Cardiac septum (tissue), 1 donor: ENCODE measurements around the gene PHPT1. TPM values are rescaled to one million over a fixed set of nuclear protein-coding genes. Genes with fewer than 3 reads are reported as not detected.
"Not testable (repeated sequence)": the region's sequence is repeated elsewhere in the genome, so short reads cannot be mapped to it uniquely, and the experiment has no call there.

Experiments used
- DNase-seq: peaks from one replicate; pipeline ENCODE4 v3.0.0-alpha.2; 2020; ENCODE audit warnings: low spot score
- intact Hi-C: fragments of 100-400 bp; cut with DNase I; formaldehyde crosslinking; loops from one replicate; pipeline ENCODE4 v1.14.0; 2022
- total RNA-seq: library from RNA; stranded (reverse); fragmentation: NEBNext Ultra II Directional; extraction: Animal tissue kit (Norgen Biotek cat#: 25700); gene quantifications from one replicate; pipeline ENCODE4 v1.2.1, GENCODE V29; 2021
- donor health status: DM: no; HTN: no; CAD: no.

Gene PHPT1
- total RNA-seq, 1 donor from 2014 or later = 296 TPM

- DNase-seq, intact Hi-C loops: not testable (repeated sequence)
Observed at GRCh38 chr9:136866898-136867421, 17.8 kb downstream of the PHPT1 start.

- no peak for DNase-seq
- intact Hi-C loops = no loop called here
Observed at GRCh38 chr9:136867480-136867879, 18.3 kb downstream of the PHPT1 start.

GRCh38 chr9:136867917-136868316 lies 18.7 kb downstream of the PHPT1 start:
- no peak for DNase-seq
- intact Hi-C loops = no loop called here

- intact Hi-C loops = no loop called here
- no peak for DNase-seq
Observed at GRCh38 chr9:136868644-136869043, 19.4 kb downstream of the PHPT1 start.

- DNase-seq, intact Hi-C loops: not testable (repeated sequence)
Observed at GRCh38 chr9:136869611-136870010, 20.4 kb downstream of the PHPT1 start.

DNA sequence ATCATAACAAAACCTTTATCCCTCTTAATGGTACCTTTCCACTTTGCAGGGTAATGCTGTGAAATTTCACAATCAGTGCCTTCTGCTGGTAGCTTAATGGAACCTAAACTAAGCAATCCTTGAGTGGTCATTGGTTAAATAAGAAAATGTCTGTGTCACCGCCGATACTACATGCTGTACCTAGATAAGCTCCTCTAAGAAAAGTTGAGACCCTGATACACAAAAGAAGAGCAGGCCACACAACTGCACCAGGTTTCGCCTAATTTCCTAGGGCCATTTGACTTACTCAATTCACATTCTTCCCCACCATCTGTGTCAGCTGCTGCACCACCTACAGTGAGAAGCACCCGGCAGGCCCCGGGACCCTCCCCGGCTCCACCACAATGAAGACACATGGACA lies 25.9 kb downstream of the PHPT1 start:
- no peak for DNase-seq
- intact Hi-C loops = no loop called here

DNA sequence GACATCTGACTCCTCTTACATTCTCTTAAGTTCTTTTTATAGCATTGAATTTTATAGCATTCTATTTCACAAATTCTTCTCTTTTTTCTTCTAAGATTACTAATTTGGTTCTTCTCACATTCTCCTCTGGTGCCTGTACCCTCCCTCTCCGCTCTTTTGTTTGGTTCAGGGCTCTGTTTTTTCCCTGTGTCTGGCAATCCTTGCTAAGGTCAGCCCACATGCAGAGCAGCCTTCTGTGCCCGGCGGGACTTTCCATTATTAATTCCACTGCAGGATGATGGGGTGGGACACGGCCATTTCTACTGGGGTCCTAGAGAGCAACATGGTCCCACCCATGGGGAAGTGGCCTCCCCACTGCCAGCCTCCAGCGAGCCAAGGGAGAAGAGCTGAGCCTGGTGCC lies 27.3 kb downstream of the PHPT1 start:
- DNase-seq = no peak
- intact Hi-C loops = no loop called here

- DNase-seq = no peak
- intact Hi-C loops = no loop called here
Observed at GRCh38 chr9:136880651-136881050, 31.4 kb downstream of the PHPT1 start.

GRCh38 chr9:136881691-136882108 lies 32.5 kb downstream of the PHPT1 start:
- intact Hi-C loops = no loop called here
- no peak for DNase-seq

DNA sequence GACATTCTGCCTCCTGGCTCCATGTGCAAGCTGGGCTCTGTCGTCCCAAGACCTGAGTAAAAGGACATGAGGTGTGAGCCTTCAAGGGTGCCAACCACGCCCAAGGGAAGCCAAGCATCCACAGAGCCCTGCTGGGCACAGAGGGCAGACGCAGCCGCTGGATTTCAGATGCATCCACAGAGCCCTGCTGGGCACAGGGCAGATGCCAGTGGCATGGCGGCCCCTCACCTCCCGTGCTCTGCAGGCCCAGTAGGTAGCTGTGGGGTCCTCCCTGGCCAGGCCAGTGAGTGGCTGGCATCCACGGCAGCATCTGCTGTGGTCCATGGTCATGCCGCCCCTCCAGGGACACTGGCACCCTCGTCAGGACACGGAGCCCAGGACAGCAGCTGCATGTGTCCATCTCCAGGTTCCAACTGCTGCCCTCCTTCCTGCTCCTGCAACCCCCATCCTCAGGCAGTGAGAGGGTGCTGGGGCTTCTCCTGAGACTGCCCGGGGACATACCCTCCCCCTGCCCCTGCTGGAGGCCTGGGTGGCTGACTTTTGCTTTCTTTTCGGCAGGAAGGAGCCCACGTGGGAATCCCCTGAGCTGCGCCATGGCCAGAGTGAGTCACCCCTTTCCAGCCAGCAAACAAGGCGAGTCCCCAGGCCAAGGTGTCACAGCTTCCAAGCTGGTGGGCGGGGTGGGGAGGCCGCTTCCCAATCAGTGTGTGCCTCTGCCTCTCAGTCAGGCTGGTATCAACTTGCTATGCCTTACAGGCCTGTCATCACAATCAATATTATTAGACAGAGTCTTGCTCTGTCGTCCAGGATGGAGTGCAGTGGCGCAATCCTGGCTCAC lies 33.1 kb downstream of the PHPT1 start:
- DNase-seq = no peak
- intact Hi-C loops = no loop called here

- intact Hi-C loops, DNase-seq: not testable (repeated sequence)
Observed at GRCh38 chr9:136882947-136883283, 33.7 kb downstream of the PHPT1 start.

- intact Hi-C loops, DNase-seq: not testable (repeated sequence)
Observed at GRCh38 chr9:136883670-136884069, 34.5 kb downstream of the PHPT1 start.

GRCh38 chr9:136885950-136886578 lies 36.9 kb downstream of the PHPT1 start, which contains the start of gene TRAF2:
TSS of gene TRAF2 (plus strand) at chr9:136886516. CDS start at chr9:136898741, 12,225 bp downstream.
- intact Hi-C loops = loop anchor here (2.0 to 5.0 kb wide), 2 partner anchors 39 to 56 kb away; partner anchors contain the start of gene FBXW5
- DNase-seq = peak; percentile 99

DNA sequence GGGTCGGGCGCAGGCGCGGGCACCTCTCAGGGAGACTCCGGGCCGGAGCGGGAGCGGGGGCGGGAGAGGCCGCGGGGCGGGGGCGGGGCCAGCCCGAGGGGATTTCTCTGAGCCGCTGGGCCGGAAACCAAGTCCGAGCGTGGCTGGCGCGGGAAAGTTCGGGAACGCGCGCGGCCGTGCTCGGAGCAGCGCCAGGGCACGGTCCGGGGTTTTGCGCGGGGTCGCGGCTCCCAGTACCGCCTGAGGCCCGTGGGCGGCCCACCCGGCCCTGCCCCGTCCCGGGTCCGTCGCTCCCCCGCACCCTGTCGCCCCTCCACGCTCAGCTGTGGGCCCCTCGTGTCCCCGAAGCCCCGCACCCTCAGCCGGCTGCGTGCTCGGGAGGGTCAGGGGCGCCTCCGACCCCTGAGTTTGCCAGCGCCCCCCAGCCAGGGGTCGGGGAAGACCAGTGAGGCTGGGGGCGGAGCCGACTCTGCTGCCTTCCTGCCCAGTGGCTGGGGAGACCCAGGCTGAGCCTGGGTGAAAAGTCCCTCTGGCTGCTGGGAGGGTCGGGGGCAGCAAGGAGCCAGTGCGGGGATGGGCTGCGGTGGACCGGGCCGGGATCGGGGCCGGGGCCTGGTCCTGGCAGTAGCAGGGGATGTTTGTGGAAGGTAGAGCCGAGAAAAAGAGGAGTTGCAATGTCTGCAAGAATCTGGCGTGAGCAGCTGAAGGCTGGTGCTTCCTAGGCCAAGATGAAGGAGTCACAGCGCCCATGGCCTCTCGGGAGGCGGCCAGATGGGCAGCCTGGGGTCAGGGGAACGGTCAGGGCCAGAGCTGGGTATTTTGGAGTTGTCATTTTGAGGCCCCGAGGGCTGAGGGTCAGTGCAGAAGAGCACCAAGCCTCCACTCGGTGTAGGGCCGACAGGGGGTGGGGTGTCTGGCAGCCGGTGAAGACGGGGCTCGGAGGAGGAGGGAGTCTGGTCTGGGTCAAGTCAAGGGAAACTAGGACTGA lies 37.7 kb downstream of the PHPT1 start:
- intact Hi-C loops = loop anchor here (2.0 to 5.0 kb wide), 2 partner anchors 40 to 55 kb away; partner anchors contain the start of gene FBXW5
- DNase-seq = no peak

DNA sequence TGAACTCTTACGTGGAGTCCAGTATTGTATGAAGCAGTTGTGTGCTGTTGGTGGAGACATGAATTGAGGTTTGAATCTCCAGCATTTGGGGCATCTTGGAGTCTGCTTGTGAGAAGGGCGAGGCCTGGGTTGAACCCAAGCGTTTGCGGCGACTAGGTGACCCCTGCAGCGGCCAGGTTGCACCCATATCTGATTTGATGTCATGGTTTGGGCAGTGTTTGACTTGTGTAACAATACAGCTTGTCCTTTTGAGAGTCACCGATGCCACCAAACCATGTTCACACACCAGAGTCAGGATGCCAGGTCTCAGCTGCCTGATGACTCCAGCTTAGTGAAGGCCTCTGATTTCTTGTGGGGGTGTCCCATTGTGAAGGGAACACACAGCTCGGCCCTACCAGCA lies 39.2 kb downstream of the PHPT1 start:
- DNase-seq = no peak
- intact Hi-C loops = loop anchor here (5.0 kb wide), 1 partner anchor 54 kb away; the partner anchor contains the start of gene FBXW5

GRCh38 chr9:136889858-136890257 lies 40.6 kb downstream of the PHPT1 start:
- no peak for DNase-seq
- intact Hi-C loops = loop anchor here (5.0 kb wide), 1 partner anchor 52 kb away; the partner anchor contains the start of gene FBXW5

DNA sequence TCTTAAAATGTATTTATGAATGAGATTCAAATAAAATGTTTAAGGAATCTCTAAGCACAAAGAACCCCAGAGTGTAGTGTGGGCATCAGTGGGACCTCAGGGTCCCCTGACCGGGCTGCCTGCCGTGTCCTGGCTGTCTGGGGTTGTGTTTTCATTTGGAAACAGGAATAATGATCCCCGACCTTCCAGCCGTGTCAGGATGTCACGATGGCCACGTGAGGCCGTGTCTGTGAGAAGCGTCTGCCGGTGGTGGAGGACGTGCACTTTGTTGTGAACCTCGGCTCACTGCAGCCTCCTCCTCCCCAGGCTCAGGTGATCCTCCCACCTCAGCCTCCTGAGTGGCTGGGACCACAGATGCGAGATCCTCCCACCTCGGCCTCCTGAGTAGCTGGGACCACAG lies 41.5 kb downstream of the PHPT1 start:
- intact Hi-C loops = no loop called here
- DNase-seq = no peak

GRCh38 chr9:136896027-136896426 lies 46.8 kb downstream of the PHPT1 start:
- no peak for DNase-seq
- intact Hi-C loops = no loop called here

DNA sequence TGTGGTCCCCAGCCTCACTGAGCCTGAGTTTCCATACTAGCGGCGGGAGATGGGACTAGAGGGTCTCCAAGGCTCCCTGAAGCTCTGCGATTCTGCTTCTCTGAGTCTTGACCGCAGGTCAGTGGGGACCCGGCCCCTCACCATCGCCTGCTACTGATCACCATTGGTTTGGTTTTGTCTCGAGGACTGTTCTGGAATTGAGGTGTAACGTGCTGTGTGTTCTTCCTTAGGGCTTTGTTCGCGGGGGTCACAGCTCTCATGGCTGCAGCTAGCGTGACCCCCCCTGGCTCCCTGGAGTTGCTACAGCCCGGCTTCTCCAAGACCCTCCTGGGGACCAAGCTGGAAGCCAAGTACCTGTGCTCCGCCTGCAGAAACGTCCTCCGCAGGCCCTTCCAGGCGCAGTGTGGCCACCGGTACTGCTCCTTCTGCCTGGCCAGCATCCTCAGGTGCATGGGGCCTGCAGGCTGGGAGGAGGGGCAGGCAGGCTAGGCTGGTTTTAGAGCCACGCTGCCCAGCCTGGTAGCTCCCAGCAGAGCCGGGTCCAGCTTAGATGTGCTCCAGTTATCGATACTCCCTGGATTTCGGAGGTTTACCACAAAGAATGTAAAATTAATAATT lies 49.4 kb downstream of the PHPT1 start:
- no peak for DNase-seq
- intact Hi-C loops = no loop called here
